VCaP (cell line): ENCODE data around the gene TPT1.
"Not testable (repeated sequence)": the region's sequence is repeated elsewhere in the genome, so short reads cannot be mapped to it uniquely, and the experiment has no call there.

ENCODE experiments used
- H3K27ac ChIP-seq: fragments of 450-650 bp; 2 replicates; pipeline ENCODE4 v1.5.1; 2017
- TF ChIP-seq, protein P1 (sequence below): fragments of 450-650 bp; conservative IDR thresholded peaks from 2 replicates; pipeline ENCODE4 v1.5.1; 2017; ENCODE audit warnings: mild to moderate bottlenecking, moderate library complexity

TPT1 gene

DNA sequence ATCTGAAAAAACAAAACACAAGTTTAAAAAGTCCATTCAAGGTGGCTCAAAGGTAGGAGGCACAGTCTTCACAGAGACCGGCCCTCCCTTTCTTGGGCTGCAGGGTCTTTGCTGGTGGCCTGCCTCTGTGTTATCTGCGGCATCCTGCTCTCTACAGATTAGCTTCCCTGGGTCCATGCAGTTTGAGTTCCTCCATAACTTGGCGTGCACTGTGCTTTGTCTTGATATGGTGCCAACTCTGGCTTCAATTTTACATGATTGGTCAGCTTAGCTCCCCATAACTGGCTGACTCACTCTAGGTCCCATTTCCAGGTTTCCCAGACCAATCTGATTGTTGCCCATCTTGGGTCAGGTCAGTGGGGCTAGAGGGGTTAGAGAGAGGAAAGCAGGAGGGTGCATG is 41.8 kb downstream of the TPT1 start:
- no peak overlapping the region for H3K27ac ChIP-seq
- TF ChIP-seq, protein P1, sequence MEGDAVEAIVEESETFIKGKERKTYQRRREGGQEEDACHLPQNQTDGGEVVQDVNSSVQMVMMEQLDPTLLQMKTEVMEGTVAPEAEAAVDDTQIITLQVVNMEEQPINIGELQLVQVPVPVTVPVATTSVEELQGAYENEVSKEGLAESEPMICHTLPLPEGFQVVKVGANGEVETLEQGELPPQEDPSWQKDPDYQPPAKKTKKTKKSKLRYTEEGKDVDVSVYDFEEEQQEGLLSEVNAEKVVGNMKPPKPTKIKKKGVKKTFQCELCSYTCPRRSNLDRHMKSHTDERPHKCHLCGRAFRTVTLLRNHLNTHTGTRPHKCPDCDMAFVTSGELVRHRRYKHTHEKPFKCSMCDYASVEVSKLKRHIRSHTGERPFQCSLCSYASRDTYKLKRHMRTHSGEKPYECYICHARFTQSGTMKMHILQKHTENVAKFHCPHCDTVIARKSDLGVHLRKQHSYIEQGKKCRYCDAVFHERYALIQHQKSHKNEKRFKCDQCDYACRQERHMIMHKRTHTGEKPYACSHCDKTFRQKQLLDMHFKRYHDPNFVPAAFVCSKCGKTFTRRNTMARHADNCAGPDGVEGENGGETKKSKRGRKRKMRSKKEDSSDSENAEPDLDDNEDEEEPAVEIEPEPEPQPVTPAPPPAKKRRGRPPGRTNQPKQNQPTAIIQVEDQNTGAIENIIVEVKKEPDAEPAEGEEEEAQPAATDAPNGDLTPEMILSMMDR: no peak

DNA sequence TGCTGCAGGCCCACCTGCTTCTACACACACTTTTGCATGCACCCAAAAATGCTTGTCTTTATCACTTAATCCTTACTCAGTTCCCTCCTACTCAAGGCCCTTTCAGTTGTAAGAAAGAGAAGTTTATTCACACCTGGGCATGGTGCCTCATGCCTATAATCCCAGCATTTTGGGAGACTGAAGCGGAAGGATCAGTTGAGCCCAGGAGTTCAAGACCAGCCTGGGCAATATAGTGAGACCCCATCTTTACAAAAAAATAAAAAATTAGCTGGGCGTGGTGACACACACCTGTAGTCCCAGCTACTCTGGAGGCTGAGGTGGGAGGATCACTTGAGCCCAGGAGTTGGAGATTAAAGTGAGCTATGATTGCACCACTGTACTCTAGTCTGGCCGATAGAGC is 42.4 kb downstream of the TPT1 start:
- not testable (repeated sequence) for H3K27ac ChIP-seq

- no peak overlapping the region for H3K27ac ChIP-seq
- TF ChIP-seq, protein P1: no peak
Observed at GRCh38 chr13:45298206-45298505, 42.8 kb downstream of the TPT1 start.

- TF ChIP-seq, protein P1: no peak
Observed at GRCh38 chr13:45297456-45298205, 43.4 kb downstream of the TPT1 start.

DNA sequence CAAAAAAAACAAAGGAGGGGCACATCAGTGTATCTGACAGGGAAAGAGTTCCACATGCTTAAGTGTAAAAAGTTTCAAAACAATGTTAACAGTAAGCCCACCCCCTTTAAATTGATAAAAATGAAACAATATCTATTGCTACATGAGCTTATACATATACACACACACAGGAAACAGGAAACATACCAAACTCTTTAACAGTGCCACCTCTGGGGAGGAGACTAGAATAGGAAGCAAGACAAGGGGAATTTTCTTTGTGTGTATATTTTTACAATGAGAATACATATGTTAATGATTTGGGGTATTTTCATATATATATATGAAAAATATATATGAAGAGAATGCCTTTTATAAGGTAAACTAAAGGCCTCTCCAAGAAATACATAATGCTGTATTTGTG is 44.7 kb downstream of the TPT1 start:
- TF ChIP-seq, protein P1: no peak
- no peak overlapping the region for H3K27ac ChIP-seq

More at GRCh38 chr13:45297456-45298205, 43.4 kb downstream of the TPT1 start:
- no peak overlapping the region for H3K27ac ChIP-seq

DNA sequence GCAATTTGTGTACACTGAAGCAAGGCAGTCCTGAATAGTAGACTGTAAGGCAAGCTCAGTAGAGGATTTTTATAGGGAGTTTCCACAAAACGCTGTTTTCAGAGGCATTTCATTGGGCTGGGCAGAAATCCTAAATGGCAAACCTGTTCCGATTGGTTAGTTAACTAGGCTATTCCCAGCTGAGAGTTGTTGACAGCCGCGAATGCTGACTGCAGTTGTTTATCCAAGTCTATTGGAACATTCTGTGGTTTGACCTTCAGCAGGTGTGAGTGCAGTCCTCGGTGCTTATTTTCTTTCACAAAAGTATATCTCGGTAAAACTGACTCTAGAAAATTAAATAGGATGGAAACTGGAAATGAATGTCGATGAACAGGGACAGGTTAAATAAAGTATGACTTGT is 45.4 kb downstream of the TPT1 start:
- no peak overlapping the region for H3K27ac ChIP-seq
- TF ChIP-seq, protein P1: no peak

- no peak overlapping the region for H3K27ac ChIP-seq
- TF ChIP-seq, protein P1: no peak
Observed at GRCh38 chr13:45292176-45292575, 48.8 kb downstream of the TPT1 start.

DNA sequence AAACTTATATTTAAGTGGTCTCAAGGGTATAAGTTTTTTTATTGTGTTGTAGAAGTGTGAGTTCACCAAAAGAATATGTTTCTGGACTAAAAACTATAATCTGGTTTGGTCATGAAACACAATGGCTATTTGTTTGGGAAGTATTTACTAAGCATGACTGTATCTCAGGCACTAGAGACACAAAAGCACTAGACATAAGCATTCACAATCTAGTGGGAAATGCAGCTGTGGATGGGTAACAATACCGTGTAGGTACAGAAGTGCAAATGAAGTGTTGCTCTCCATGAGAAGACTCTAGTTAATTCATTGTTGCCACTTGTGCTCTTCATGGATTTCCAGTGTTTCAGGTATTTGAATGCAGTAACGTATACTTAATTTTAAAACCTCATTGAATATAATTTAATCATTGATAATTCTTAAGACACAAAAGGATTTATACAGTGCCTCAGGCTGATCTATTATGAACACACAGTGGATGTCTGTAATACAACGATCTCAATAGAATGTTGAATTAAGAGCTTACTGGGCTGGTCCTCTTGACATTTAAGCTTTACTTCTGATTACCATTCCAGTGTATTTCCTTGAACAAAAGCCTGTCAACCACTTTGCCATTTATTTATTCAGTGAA is 50.9 kb downstream of the TPT1 start:
- TF ChIP-seq, protein P1: no peak
- no peak overlapping the region for H3K27ac ChIP-seq
